Cardiac muscle cell (in vitro differentiated cells and primary cell): ENCODE results near the gene KIF5C. TPM values are rescaled to one million over a fixed set of nuclear protein-coding genes. Genes with fewer than 3 reads are reported as not detected.
A peak's percentile ranks its signal among the peaks of the same experiment; 100 is the strongest.

Experiments used
- DNase-seq, 2 donors: peaks; one replicate each; pipeline versions ENCODE4 v3.0.0 to v3.0.0-alpha.2; 2010 to 2017; ENCODE audit warnings: low read depth in 1 of 2, low spot score in 1 of 2
- H3K27ac ChIP-seq: fragments of 200-600 bp; sonication (generic); 2 replicates; pipeline ENCODE4 v1.5.1; 2016
- H3K27me3 ChIP-seq: fragments of 200-600 bp; sonication (generic); 2 replicates; pipeline ENCODE4 v1.6.0; 2016; ENCODE audit warnings: control low read depth
- H3K36me3 ChIP-seq: fragments of 200-600 bp; sonication (generic); 2 replicates; pipeline ENCODE4 v1.5.1; 2016; ENCODE audit warnings: control low read depth
- H3K4me1 ChIP-seq: fragments of 200-600 bp; sonication (generic); 2 replicates; pipeline ENCODE4 v1.8.1; 2017; ENCODE audit warnings: low read depth, mild to moderate bottlenecking, mixed run types
- H3K4me3 ChIP-seq: fragments of 200-600 bp; sonication (generic); 2 replicates; pipeline ENCODE4 v1.5.1; 2016; ENCODE audit warnings: mild to moderate bottlenecking
- H3K9me3 ChIP-seq: fragments of 200-600 bp; sonication (generic); 2 replicates; pipeline ENCODE4 v1.5.1; 2017; ENCODE audit warnings: low read depth, mild to moderate bottlenecking, control low read depth
- CTCF ChIP-seq: IDR thresholded peaks from 2 replicates; pipeline ENCODE4 v1.5.1; 2012; ENCODE audit warnings: low read depth, mild to moderate bottlenecking, low read length
- polyA plus RNA-seq: library from polyadenylated mRNA; unstranded; fragments of >200 nt; fragmentation: Nextera tagmentation; extraction: Ambion mirVana; gene quantifications from 2 replicates; pipeline ENCODE4 v1.2.1, GENCODE V29; 2016
- total RNA-seq: library from RNA; depleted of rRNA; stranded (reverse); fragments of >200 nt; gene quantifications from 2 replicates; pipeline ENCODE4 v1.2.3, GENCODE V29; 2016

The KIF5C gene
- total and polyA plus RNA-seq, 2 experiments from 2014 or later = 0.82 to 3.0 TPM

DNA sequence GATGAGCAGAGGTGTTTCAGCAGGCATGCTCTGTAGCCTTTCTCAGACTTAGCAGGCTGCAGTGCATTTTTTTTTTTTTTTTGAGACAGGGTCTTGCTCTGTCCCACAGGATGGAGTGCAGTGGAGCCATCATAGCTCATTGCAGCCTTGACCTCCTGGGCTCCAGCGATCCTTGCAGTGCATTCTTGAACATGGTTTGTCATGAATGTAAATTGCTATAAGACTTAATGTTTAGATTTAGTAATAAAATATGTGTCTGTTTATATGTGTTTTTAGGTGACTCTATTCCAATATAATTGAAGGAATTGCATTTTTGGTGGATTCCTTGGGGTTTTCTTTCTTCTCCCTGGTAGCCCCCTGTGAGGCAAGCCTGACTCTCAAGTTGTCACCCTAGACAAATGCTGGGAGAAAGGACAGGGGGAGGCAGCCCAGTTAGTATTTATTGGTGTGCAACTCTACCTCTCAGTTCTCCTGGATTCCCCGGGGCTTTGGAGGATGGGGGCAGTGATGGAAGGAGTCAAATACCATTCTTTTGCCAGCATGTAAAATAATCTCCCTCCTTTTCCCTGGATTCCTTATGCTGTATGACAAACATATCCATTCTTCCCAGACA lies 186.2 kb downstream of the KIF5C start:
- no peaks in the 10 kb centered on the region for H3K27me3 ChIP-seq
- no peak for DNase-seq
- H3K9me3 ChIP-seq = no peaks in the 10 kb centered on the region
- H3K27ac ChIP-seq = no peak overlapping the region
- H3K4me3 ChIP-seq = no peak overlapping the region
- TF ChIP-seq CTCF = no peak
- peaks cover 6% of the 10 kb centered on the region for H3K4me1 ChIP-seq
- H3K36me3 ChIP-seq = no peaks in the 10 kb centered on the region

DNA sequence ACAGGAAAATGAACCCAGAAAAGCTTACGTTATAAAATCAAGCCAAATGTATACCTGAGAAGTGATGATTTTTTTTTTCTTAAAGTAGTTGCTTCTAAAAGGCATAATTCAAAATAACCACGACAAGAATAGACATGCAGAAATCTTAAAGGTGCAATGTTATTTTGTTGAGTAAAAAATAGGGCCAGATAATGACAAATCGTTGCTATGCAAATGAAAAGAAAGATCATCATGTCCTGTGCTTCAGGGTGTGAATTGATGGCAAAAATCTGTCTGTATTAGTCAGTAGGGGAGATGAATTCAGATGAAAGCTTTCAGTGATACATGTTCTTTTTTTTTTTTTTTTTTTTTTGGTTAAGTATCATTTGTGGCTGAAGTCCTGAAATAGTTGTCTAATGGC lies 187.5 kb downstream of the KIF5C start:
- DNase-seq = no peak

DNA sequence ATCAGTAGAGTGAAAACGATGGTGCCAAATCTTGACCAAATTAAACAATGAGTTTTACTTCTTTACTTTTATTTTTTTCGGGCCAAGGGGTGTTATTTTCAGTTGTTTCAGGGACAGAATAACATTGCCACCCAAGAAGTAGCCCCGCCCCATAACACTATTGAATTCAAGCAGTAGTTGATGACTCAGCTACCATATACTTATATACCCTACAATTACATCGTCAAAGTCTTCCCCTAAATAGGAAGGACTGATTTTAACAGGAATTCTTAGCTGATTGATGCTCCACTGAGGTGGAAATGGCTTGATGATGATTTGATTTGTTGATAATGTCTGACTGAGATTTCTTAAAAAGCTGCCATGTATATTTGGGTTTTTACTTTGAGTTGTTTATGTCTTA lies 188.2 kb downstream of the KIF5C start:
- DNase-seq = no peak
- H3K36me3 ChIP-seq = no peaks in the 10 kb centered on the region
- H3K27me3 ChIP-seq = no peaks in the 10 kb centered on the region
- H3K9me3 ChIP-seq = no peaks in the 10 kb centered on the region
- no peak for TF ChIP-seq CTCF
- no peak overlapping the region for H3K27ac ChIP-seq
- H3K4me3 ChIP-seq = no peak overlapping the region
- peaks cover 6% of the 10 kb centered on the region for H3K4me1 ChIP-seq

More for the DNA sequence above, 187.5 kb downstream of the KIF5C start:
- no peak overlapping the region for H3K4me3 ChIP-seq
- H3K4me1 ChIP-seq = peaks cover 6% of the 10 kb centered on the region
- no peak for TF ChIP-seq CTCF
- H3K27me3 ChIP-seq = no peaks in the 10 kb centered on the region
- H3K27ac ChIP-seq = no peak overlapping the region
- H3K9me3 ChIP-seq = no peaks in the 10 kb centered on the region
- H3K36me3 ChIP-seq = no peaks in the 10 kb centered on the region

- no peaks in the 10 kb centered on the region for H3K9me3 ChIP-seq
- no peak overlapping the region for H3K27ac ChIP-seq
- no peak for TF ChIP-seq CTCF
- no peak overlapping the region for H3K4me3 ChIP-seq
- DNase-seq = no peak
- H3K36me3 ChIP-seq = no peaks in the 10 kb centered on the region
- H3K4me1 ChIP-seq = peaks cover 6% of the 10 kb centered on the region
- H3K27me3 ChIP-seq = no peaks in the 10 kb centered on the region
Measured at GRCh38 chr2:149064365-149064841, 189.4 kb downstream of the KIF5C start.

- TF ChIP-seq CTCF = no peak
- no peak overlapping the region for H3K27ac ChIP-seq
- peak in 1 of 2 donors; percentile 53 for DNase-seq
Measured at GRCh38 chr2:149064856-149065630, 190.0 kb downstream of the KIF5C start.

More at GRCh38 chr2:149064856-149065630, 190.0 kb downstream of the KIF5C start:
- no peaks in the 10 kb centered on the region for H3K27me3 ChIP-seq
- peaks cover 6% of the 10 kb centered on the region for H3K4me1 ChIP-seq
- H3K4me3 ChIP-seq = no peak overlapping the region
- H3K9me3 ChIP-seq = no peaks in the 10 kb centered on the region
- H3K36me3 ChIP-seq = no peaks in the 10 kb centered on the region
